Colonic mucosa (tissue), 4 donors: ENCODE measurements around the gene CNR2. TPM values are rescaled to one million over a fixed set of nuclear protein-coding genes. Genes with fewer than 3 reads are reported as not detected.

Experiments used
- DNase-seq: peaks from one replicate; pipeline ENCODE4 v3.0.0-alpha.2; 2020
- H3K27ac ChIP-seq: fragments of 200-600 bp; one replicate; pipeline ENCODE4 v1.8.0; 2021
- H3K27me3 ChIP-seq: fragments of 200-600 bp; one replicate; pipeline ENCODE4 v1.8.0; 2021
- H3K36me3 ChIP-seq: fragments of 200-600 bp; one replicate; pipeline ENCODE4 v1.8.0; 2021
- H3K4me1 ChIP-seq: fragments of 200-600 bp; one replicate; pipeline ENCODE4 v1.8.0; 2021; ENCODE audit warnings: mild to moderate bottlenecking
- H3K4me3 ChIP-seq: fragments of 200-600 bp; one replicate; pipeline ENCODE4 v1.8.0; 2021
- H3K9ac ChIP-seq, 2 donors: one replicate each; pipeline ENCODE4 v1.7.0; 2013; ENCODE audit warnings: control low read depth in 2 of 2, low read depth in 2 of 2, low read length in 2 of 2
- H3K9me3 ChIP-seq: fragments of 200-600 bp; one replicate; pipeline ENCODE4 v1.8.0; 2021
- intact Hi-C: fragments of 100-400 bp; cut with DNase I; formaldehyde crosslinking; loops from one replicate; pipeline ENCODE4 v1.14.1; 2022
- total RNA-seq, 2 donors: library from RNA; stranded (reverse); fragmentation: NEBNext Ultra II Directional in 1 of 2; extraction: Animal tissue kit (Norgen Biotek cat#: 25700) in 1 of 2; gene quantifications; one replicate each; pipeline ENCODE4 v1.2.1, GENCODE V29; 2021
- TF ChIP-seq, protein P1 (sequence below): fragments of 200-600 bp; IDR thresholded peaks from one replicate; pipeline ENCODE4 v1.8.0; 2022; ENCODE audit warnings: antibody characterized with exemption, mild to moderate bottlenecking
- donor health status: healthy.
- donor health status: DM: no; HTN: no; CAD: no.
- donor health status: DM: no; HTN: no; CAD: no.

The CNR2 gene
- total RNA-seq, 2 donors from 2014 or later: 0.12 to 0.13 TPM

DNA sequence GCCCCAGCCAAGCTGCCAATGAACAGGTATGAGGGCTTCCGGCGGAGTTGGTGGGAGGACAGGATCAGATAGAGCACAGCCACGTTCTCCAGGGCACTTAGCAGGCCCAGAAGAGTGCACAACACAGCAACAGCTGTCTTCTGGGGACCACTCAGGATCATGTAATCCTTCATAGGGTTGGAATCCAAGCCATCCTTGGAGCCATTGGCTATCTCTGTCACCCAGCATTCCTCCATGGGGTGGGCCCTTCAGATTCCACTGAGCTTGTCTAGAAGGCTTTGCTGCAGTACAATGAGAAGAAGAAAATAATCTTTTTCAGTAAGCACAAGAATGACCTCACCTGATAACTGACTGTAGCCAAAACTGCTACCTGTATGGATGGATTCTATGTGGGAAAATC lies 37.8 kb downstream of the CNR2 start:
- H3K4me3 ChIP-seq: no peak overlapping the region
- no peaks in the 10 kb centered on the region for H3K27me3 ChIP-seq
- H3K4me1 ChIP-seq: no peaks in the 10 kb centered on the region
- TF ChIP-seq, protein P1, sequence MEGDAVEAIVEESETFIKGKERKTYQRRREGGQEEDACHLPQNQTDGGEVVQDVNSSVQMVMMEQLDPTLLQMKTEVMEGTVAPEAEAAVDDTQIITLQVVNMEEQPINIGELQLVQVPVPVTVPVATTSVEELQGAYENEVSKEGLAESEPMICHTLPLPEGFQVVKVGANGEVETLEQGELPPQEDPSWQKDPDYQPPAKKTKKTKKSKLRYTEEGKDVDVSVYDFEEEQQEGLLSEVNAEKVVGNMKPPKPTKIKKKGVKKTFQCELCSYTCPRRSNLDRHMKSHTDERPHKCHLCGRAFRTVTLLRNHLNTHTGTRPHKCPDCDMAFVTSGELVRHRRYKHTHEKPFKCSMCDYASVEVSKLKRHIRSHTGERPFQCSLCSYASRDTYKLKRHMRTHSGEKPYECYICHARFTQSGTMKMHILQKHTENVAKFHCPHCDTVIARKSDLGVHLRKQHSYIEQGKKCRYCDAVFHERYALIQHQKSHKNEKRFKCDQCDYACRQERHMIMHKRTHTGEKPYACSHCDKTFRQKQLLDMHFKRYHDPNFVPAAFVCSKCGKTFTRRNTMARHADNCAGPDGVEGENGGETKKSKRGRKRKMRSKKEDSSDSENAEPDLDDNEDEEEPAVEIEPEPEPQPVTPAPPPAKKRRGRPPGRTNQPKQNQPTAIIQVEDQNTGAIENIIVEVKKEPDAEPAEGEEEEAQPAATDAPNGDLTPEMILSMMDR: no peak
- no peaks in the 10 kb centered on the region for H3K9me3 ChIP-seq
- H3K27ac ChIP-seq: no peak overlapping the region
- no peak for DNase-seq
- H3K9ac ChIP-seq: no peak overlapping the region
- intact Hi-C loops: no loop called here
- H3K36me3 ChIP-seq: no peaks in the 10 kb centered on the region

DNA sequence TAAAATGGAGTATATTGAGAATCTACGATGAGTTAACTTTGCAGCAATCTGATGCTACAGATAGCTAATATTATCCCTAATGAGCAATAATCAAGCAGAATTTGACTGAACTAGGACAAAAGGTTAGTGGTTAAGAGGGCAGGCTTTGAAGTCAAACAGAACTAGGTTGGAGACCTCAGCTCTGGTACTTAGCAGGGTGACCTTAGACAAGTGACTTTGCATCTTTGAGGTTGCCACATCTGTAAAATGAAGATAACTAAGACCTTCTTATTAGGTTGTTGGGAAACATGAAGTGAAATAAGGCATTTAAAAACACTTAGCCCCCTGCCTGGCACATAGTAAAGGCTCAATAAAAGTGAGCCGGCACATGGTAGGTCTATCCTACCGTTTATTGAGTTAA lies 40.7 kb downstream of the CNR2 start:
- no peak overlapping the region for H3K27ac ChIP-seq
- H3K36me3 ChIP-seq: no peaks in the 10 kb centered on the region
- no peak for DNase-seq
- no peaks in the 10 kb centered on the region for H3K9me3 ChIP-seq
- intact Hi-C loops: no loop called here
- H3K9ac ChIP-seq: no peak overlapping the region
- H3K4me1 ChIP-seq: no peaks in the 10 kb centered on the region
- H3K4me3 ChIP-seq: no peak overlapping the region
- TF ChIP-seq, protein P1: no peak
- no peaks in the 10 kb centered on the region for H3K27me3 ChIP-seq

DNA sequence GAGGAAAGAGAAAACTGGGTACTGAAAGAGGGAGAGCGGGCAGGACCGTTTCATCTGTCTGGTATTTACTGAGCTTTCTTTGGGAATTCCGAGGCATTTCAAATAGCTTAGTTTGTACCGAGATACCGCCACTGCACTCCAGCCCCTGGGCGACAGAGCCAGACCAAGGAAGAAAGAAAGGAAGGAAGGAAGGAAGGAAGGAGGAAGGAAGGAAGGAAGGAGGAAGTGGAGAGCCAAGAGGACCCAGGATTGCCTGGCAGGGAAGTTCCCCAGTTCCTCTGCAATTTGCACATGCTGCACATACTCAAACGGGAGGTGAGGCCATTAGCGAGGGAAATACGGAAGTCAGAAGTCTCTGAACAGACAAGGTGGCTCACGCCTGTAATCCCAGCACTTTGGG lies 44.1 kb downstream of the CNR2 start:
- H3K9me3 ChIP-seq: no peaks in the 10 kb centered on the region
- H3K27me3 ChIP-seq: no peaks in the 10 kb centered on the region
- H3K36me3 ChIP-seq: peaks cover 5% of the 10 kb centered on the region
- H3K4me3 ChIP-seq: no peak overlapping the region
- H3K27ac ChIP-seq: no peak overlapping the region
- H3K9ac ChIP-seq: peak overlapping the region; percentile 68 to 70
- no peak for DNase-seq
- intact Hi-C loops: loop anchor here (5.0 kb wide), 1 partner anchor 57 kb away; no protein-coding TSS in a partner anchor
- no peaks in the 10 kb centered on the region for H3K4me1 ChIP-seq
- TF ChIP-seq, protein P1: no peak

DNA sequence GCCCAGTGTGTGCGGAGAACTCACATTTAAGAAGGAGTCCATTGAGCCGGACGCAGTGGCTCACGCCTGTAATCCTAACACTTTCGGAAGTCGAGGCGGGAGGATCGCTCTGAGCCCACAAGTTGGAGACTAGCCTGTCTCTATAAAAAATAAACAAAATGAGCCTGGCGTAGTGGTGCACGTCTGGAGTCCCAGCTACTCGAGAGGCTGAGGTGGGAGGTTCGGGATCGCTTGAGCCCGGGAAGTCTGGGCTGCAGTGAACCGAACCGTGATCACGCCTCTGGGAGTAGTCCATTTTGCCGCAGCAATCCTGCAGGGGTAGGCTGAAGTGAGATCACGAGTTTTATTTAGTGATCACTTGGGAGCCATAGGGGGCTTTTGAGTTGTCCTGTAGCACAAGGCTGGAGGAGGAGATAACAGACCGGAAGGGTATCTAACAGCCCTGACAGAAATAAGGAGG lies 44.6 kb downstream of the CNR2 start:
- Histone ChIP-seq H3K9me3 (no peaks in the 10 kb centered on the region), H3K27me3 (no peaks in the 10 kb centered on the region), H3K36me3 (peaks cover 5% of the 10 kb centered on the region), H3K4me3 (peak overlapping the region; percentile 92), H3K9ac (peak overlapping the region; percentile 68 to 70), H3K4me1 (no peaks in the 10 kb centered on the region), H3K27ac (peak overlapping the region; percentile 42)
- TF ChIP-seq, protein P1: peak; percentile 3
- intact Hi-C loops: loop anchor here (5.0 kb wide), 1 partner anchor 56 kb away; no protein-coding TSS in a partner anchor
- DNase-seq: no peak

DNA sequence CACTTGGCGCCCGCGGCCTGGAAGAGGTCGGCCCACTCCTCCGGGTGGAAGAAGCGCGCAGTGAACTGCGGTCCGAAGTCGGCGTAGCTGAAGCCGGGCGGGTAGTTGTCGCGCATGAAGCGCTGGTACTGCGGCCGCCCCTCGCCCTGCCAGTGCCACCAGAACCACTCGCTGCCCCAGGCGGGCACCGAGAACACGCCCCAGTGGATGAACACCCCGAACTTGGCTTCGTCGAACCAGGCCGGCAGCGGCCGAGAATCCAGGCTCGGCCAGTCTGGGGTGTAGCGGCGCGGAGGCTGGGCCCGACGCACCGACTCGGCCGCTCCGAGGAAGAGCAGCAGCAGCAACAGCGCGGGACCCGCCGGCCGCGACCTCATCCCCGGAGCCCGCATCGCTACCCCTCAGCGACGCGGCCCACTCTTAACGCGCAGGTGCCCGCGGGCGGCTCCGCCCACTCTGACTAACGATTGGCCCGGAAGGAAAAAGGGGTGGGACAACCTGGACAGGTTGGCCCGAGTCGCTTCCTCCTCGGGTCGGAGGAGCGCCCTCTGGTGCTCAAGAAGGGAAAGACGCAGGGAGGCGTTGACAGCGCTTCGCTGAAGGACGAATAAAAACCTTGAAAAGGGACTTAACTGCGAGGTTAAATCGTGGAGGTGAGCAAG lies 45.1 kb downstream of the CNR2 start, which contains the start of gene FUCA1:
Gene FUCA1, minus strand, starts transcription at position 396 of the 662 bp plus-strand sequence. Its CDS starts 4 bp downstream, at position 392.
- H3K9ac ChIP-seq: peak within 1 kb of the TSS; percentile 70 to 86
- intact Hi-C loops: loop anchor here (5.0 kb wide), 1 partner anchor 56 kb away; no protein-coding TSS in a partner anchor
- DNase-seq: peak; percentile 98
- H3K4me1 ChIP-seq: no peaks in the 10 kb centered on the region
- TF ChIP-seq, protein P1: peak; percentile 85
- H3K27ac ChIP-seq: peak within 1 kb of the TSS; percentile 53
- no peaks in the 10 kb centered on the region for H3K27me3 ChIP-seq
- peaks cover 5% of the 10 kb centered on the region for H3K36me3 ChIP-seq
- no peaks in the 10 kb centered on the region for H3K9me3 ChIP-seq
- peak within 1 kb of the TSS; percentile 92 for H3K4me3 ChIP-seq
